ENCODE results near the gene TMEM255B.
"Not testable (repeated sequence)": the region's sequence is repeated elsewhere in the genome, so short reads cannot be mapped to it uniquely, and the experiment has no call there.

Gene TMEM255B

GRCh38 chr13:113758651-113759524 is at the start of gene TMEM255B:
TMEM255B (plus strand) TSS chr13:113759226; CDS start chr13:113759270, 44 bp downstream.
- FAIRE-seq: no peak

DNA sequence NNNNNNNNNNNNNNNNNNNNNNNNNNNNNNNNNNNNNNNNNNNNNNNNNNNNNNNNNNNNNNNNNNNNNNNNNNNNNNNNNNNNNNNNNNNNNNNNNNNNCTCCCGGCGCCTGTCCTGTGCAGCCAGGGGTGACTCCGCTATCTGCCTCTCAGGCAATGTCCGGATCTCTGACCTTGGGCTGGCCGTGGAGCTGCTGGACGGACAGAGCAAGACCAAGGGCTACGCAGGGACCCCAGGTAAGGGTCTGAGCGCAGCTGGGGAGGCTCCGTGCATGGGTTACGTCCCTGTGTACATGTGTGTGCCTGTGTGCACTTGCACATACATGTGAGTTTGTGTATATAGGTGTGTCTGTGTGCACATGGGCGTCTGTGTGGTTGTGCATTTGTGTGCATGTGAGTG is 36.1 kb upstream of the TMEM255B start:
- no peak for FAIRE-seq

GRCh38 chr13:113723410-113724015 is 35.5 kb upstream of the TMEM255B start:
- no peak for FAIRE-seq

GRCh38 chr13:113724016-113724758 is 34.8 kb upstream of the TMEM255B start:
- FAIRE-seq: no peak

DNA sequence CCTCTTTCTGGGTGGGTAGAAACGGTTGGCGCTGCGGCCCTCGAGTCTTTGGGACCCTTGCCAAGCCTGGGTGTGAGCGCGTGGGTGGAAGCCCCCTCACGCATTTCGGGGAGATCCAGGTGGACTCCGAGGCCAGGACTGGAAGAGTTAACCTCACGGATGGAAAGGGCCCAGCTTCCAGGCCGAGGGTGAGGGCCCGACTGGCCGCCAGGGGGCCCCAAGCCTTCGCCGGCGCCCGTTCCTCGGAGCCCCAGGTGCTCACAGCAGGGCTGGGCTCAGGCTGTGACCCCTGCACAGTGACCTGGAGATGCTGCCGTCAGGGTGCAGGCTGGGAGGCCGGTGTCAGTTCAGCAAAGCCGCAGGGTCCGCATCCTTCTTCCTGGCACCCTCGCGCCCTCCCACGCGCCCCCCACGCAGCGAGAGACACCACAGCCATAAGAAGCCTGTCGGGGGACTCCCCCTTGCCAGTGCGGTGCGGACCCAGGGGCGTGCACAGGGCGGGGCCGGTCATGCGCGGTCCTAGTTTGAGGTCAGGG is 34.2 kb upstream of the TMEM255B start:
- FAIRE-seq: no peak

DNA sequence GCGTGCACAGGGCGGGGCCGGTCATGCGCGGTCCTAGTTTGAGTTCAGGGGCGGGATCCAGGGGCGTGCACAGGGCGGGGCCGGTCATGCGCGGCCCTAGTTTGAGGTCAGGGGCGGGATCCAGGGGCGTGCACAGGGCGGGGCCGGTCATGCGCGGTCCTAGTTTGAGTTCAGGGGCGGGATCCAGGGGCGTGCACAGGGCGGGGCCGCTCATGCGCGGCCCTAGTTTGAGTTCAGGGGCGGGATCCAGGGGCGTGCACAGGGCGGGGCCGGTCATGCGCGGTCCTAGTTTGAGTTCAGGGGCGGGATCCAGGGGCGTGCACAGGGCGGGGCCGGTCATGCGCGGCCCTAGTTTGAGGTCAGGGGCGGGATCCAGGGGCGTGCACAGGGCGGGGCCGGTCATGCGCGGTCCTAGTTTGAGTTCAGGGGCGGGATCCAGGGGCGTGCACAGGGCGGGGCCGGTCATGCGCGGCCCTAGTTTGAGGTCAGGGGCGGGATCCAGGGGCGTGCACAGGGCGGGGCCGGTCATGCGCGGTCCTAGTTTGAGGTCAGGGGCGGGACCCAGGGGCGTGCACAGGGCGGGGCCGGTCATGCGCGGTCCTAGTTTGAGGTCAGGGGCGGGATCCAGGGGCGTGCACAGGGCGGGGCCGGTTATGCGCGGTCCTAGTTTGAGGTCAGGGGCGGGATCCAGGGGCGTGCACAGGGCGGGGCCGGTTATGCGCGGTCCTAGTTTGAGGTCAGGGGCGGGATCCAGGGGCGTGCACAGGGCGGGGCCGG is 33.5 kb upstream of the TMEM255B start:
- not testable (repeated sequence) for FAIRE-seq

- FAIRE-seq: not testable (repeated sequence)
Observed at GRCh38 chr13:113726106-113726821, 32.8 kb upstream of the TMEM255B start.

GRCh38 chr13:113726961-113727411 is 32.0 kb upstream of the TMEM255B start:
- FAIRE-seq: no peak

DNA sequence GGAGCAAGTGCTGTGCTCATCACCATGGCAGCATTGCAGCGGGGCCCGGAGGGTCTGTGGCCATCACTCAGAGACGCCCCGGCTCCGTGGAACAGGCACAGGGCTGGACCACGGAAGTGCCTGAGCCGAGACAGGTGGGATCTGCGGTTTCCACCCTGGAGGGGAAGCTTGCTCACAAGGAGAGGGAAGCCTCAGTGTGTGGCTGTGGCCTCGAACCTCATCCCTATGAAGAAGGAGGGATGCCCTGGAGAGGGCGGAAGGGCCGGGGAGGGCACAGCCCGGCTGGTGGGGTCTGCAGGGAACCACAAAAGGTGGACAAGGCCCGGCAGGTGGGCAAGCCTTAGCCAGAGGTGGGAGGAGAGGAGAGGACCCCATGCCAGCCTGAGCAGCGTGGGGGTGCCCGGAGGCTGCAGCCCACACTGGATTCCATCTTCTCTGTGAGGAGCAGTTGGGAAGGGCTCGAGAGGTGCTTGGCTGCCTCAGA is 30.4 kb upstream of the TMEM255B start:
- FAIRE-seq: no peak

DNA sequence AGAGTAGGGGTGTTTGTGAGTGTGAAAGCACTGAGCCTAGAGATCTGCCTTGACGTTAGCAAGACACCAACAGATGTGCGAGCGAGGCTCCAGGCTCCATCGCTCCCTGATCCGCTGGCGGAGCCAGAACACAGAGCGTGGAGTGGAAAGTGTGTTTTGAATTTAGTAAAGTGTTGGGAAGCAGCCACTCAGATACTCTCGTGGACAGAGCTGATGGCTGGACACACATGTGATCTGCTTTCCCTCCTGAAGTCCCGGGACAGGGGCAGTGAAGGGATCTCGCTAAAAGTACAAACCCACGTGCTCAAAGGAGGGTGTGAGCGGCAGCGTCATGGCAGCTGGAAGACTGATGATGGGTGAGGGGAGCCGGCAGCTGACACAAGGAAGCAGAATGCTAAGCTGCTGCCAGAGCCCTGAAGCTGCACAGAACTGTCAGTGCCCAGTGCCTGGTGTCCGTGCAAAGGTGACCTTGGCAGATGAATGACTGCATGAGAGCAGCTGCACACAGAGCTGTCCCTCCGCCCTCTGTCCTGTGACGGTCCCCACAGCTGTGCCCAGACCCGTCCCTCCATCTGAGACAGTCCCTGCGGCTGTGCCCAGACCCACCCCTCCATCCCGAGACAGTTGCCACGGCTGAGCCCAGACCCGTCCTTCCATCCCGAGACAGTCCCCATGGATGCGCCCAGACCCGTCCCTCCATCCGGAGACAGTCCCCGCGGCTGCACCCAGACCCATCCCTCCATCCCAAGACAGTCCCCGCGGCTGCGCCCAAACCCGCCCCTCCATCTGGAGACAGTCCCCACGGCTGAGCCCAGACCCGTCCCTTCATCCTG is 29.6 kb upstream of the TMEM255B start:
- FAIRE-seq: no peak

- FAIRE-seq: no peak
Observed at GRCh38 chr13:113730258-113730691, 28.8 kb upstream of the TMEM255B start.

DNA sequence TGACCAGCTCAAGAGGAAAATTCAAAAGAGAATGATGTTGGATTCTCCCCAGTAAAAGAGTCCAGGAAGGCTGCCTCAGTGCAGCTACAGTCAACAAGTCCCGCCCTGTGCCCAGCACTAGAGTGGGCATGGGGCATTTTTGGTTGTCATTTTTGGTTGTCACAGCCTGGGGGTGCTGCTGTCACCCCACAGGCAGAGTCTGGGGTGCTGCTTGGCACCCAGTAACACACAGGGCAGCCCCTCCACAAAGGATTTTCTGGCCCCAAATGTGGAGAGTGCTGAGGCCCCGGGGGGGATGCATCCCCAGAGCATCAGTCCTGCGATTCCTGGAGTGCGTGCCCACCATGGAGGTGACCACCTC is 28.2 kb upstream of the TMEM255B start:
- FAIRE-seq: no peak

- FAIRE-seq: no peak
Observed at GRCh38 chr13:113731192-113732175, 27.5 kb upstream of the TMEM255B start.

DNA sequence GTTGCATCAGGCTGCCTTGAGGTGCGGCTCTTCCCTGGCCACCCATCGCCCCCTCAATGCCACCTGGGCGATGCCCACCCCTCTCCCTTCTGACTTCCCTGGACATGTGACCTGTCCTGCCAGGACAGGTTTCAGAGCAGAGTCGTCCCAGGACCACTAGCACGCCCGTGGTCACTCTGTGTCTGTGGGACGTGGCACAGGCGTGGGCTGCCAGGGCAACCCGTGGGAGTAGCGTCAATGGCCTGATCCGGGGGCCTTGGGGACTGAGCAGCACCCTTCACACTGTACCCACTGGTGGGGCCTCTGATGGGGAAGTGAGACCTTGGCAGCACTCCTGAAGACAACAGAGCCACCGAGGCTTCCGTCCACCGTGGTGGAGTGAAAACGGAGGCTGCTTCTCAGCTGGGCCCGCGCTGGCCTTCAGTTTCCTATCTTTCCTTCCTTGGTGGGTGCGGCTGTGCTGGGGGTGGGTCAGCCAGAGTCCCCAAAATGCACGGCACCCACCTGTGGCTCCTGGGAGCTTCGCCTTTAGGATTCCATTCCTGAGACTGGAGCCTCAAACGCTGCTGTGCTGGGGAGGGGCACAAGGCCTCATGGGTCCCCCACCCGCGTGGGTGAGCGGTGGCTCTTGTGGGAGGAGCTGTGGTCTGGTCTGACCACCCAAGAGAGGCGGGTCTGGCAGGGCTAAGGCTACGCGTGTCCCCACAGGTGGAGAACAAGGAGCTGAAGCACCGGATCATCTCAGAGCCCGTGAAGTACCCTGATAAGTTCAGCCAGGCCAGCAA is 26.7 kb upstream of the TMEM255B start:
- FAIRE-seq: no peak

DNA sequence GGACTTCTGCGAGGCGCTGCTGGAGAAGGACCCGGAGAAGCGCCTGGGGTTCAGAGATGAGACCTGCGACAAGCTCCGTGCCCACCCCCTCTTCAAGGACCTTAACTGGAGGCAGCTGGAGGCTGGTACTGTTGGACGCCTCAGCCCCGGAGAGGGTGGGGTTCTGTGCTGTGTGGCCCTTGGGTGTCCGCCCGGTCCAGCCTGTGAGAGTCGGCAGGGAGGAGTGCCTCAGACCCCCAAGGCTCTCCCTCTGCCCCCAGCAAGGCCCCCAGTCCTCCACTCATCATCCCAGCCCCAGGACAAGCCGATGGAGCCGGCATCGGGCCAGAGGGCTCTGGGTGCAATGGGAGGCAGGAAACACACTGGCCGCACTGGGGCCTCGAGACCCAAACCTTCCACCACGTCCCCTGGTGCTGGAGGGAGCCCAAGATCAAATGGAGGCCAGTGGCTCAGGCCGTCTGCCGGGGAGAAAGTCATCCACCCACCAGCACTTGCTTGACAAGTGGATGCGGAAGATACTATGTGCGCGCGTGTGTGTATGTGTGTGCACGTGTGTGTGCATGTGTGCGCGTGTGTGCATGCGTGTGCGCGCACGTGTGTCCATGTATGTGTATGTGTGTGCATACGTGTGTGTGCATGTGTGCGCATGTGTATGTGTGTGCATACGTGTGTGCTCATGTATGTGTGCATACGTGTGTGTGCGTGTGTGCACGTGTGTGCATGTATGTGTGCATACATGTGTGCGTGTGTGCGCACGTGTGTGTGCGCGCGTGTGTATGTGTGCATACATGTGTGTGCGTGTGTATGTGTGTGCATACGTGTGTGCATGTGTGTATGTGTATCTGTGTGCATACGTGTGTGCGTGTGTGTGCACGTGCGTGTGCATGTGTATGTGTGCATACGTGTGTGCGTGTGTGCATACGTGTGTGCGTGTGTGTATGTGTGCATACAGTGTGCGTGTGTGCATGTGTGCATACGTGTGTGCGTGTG is 25.8 kb upstream of the TMEM255B start:
- no peak for FAIRE-seq

DNA sequence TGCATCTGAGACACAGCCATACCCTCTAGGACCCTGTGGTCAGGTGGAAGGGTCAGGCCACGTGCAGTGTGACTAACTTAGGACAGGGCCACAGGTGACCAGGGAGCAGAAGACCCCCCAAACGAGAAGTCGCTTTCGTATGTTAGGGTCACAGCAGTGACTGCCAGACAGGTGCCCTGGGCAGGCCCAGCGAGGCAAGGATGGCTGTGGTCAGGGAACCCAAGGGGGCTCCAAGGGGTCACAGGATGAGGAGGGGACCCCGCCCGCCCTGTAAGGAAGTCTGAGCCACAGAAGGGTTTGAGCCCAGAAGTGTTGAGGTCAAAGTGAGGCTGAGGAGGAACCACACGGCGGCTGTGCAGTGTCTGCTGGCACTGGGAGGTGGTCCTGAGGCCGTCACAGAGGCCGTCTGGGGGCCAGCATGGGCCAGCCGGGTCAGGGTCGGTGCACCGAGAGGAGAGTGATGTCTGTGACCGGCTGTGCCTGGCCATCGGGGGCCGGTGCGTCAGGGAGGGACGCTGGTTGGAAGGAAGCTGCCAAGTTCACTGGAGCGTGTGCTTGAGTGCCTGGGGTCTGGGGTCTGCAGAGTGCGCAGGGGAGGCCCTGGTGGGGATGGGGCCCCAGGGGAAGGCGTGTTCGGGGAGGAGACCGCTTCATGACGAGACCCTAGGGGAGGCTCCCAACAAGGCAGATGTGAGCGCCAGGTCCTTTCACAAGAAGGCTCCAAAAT is 24.8 kb upstream of the TMEM255B start:
- no peak for FAIRE-seq

- no peak for FAIRE-seq
Observed at GRCh38 chr13:113734826-113735125, 24.2 kb upstream of the TMEM255B start.
